Small intestine (tissue), 7 donors: Measurements from ENCODE around the gene KIF16B. TPM values are rescaled to one million over a fixed set of nuclear protein-coding genes. Genes with fewer than 3 reads are reported as not detected.

Experiments used
- DNase-seq, 2 donors: peaks; one replicate each; pipeline versions ENCODE4 v3.0.0 to v3.0.0-alpha.2; 2013
- FAIRE-seq: peaks from 2 replicates; lab custom pipeline; 2012; peaks lifted over from hg19 to GRCh38; lab: Jason Lieb, UNC
- H3K27ac ChIP-seq, 3 donors: one replicate each; pipeline ENCODE4 v1.5.1; 2013; ENCODE audit warnings: low read length in 2 of 3, mild to moderate bottlenecking in 2 of 3, control low read depth in 1 of 3, inconsistent platforms in 1 of 3, low read depth in 1 of 3, moderate library complexity in 1 of 3
- H3K27me3 ChIP-seq, 3 donors: one replicate each; pipeline ENCODE4 v1.6.1; 2013; ENCODE audit warnings: low read length in 3 of 3, inconsistent platforms in 1 of 3; ENCODE audit not compliant: control insufficient read depth in 3 of 3, insufficient read depth in 3 of 3
- H3K36me3 ChIP-seq, 3 donors: one replicate each; pipeline ENCODE4 v1.6.1; 2013; ENCODE audit warnings: low read length in 3 of 3, inconsistent platforms in 1 of 3, low read depth in 1 of 3, mild to moderate bottlenecking in 1 of 3, moderate library complexity in 1 of 3; ENCODE audit not compliant: control insufficient read depth in 3 of 3, insufficient read depth in 2 of 3
- H3K4me1 ChIP-seq, 3 donors: one replicate each; pipeline ENCODE4 v1.6.1; 2013; ENCODE audit warnings: low read length in 2 of 3, inconsistent platforms in 1 of 3, low read depth in 1 of 3, mild to moderate bottlenecking in 1 of 3, moderate library complexity in 1 of 3; ENCODE audit not compliant: control insufficient read depth in 3 of 3, insufficient read depth in 2 of 3
- H3K4me3 ChIP-seq, 3 donors: one replicate each; pipeline ENCODE4 v1.5.1; 2013; ENCODE audit warnings: low read length in 3 of 3, control low read depth in 1 of 3, inconsistent platforms in 1 of 3, low read depth in 1 of 3, mild to moderate bottlenecking in 1 of 3, moderate library complexity in 1 of 3
- H3K9me3 ChIP-seq, 2 donors: one replicate each; pipeline ENCODE4 v1.6.1; 2013; ENCODE audit warnings: low read depth in 1 of 2, low read length in 1 of 2; ENCODE audit not compliant: control insufficient read depth in 2 of 2, insufficient read depth in 1 of 2
- WGBS, 3 donors: extraction: QIAGEN DNeasy Blood & Tissue Kit; methylation state at CpG; one replicate each; pipeline ENCODE4 v1.1.7; 2013; 5-methylcytosine and 5-hydroxymethylcytosine counted together
- polyA plus RNA-seq, 4 donors: library from polyadenylated mRNA; stranded (reverse) in 3 of 4; unstranded in 1 of 4; fragments of 200-250 nt in 3 of 4; fragments of 120-200 nt in 1 of 4; gene quantifications; one replicate each; pipeline versions ENCODE4 v1.2.1 to v1.2.3, GENCODE V29; 2013
- donor health status: healthy with polysubstance abuse.
- donor health status: control.
- donor health status: control.
- donor health status: Bipolar disorder and iron deficiency.
- donor health status: healthy.

The KIF16B gene
- polyA plus RNA-seq, 4 donors: 12.4 to 46.7 (median 28.0) TPM

- no peak for DNase-seq
- H3K9me3 ChIP-seq: peaks cover 1 to 14% of the 10 kb centered on the region in 2 donors
- no peaks in the 10 kb centered on the region for H3K27me3 ChIP-seq
- FAIRE-seq: no peak
- peaks cover 0 to 11% (median 2%) of the 10 kb centered on the region in 3 donors for H3K36me3 ChIP-seq
- H3K4me3 ChIP-seq: no peak overlapping the region
- peaks cover 0 to 9% (median 4%) of the 10 kb centered on the region in 3 donors for H3K4me1 ChIP-seq
- 95 to 99% (median 96%) methylated on average over 3 of the region's 3 CpGs for WGBS, 3 donors
- H3K27ac ChIP-seq: no peak overlapping the region
Observed at GRCh38 chr20:16411361-16411760, 161.9 kb downstream of the KIF16B start.

DNA sequence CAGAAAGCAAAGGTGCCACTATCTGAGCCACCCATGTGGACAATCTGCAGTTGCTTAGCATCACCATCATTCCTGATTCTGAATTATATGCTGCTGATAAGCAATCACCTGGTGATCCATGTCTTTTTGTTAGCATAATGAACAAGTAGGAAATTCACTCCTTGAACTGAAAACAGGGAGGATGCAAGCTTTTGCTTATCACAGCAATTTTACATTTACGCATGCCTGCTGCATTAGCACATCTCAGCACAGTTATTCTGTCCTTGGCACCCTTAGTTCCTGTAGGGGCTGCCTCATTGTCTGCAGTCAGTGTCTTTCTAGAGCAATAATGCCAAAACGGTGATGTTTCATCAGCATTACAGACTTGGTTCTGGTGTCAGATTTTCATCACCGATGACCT is 162.6 kb downstream of the KIF16B start:
- H3K9me3 ChIP-seq: peaks cover 1 to 14% of the 10 kb centered on the region in 2 donors
- H3K27me3 ChIP-seq: no peaks in the 10 kb centered on the region
- DNase-seq (no peak), FAIRE-seq (no peak)
- 93 to 97% (median 96%) methylated on average over 3 of the region's 3 CpGs for WGBS, 3 donors
- H3K27ac ChIP-seq: no peak overlapping the region
- H3K36me3 ChIP-seq: peaks cover 0 to 15% (median 2%) of the 10 kb centered on the region in 3 donors
- no peak overlapping the region for H3K4me3 ChIP-seq
- peaks cover 0 to 8% (median 4%) of the 10 kb centered on the region in 3 donors for H3K4me1 ChIP-seq

- DNase-seq (peak; percentile 56 to 58), FAIRE-seq (no peak)
- 14 to 61% (median 50%) methylated on average over 1 of the region's 1 CpG for WGBS, 3 donors
- Histone ChIP-seq H3K9me3 (peaks cover 1 to 14% of the 10 kb centered on the region in 2 donors), H3K27me3 (no peaks in the 10 kb centered on the region), H3K36me3 (peaks cover 3 to 26% (median 9%) of the 10 kb centered on the region in 3 donors), H3K27ac (no peak overlapping the region), H3K4me3 (no peak overlapping the region), H3K4me1 (peaks cover 0 to 4% (median 0%) of the 10 kb centered on the region in 3 donors)
Observed at GRCh38 chr20:16408981-16409380, 164.3 kb downstream of the KIF16B start.

- no peak overlapping the region for H3K4me3 ChIP-seq
- peaks cover 3 to 30% (median 11%) of the 10 kb centered on the region in 3 donors for H3K36me3 ChIP-seq
- peaks cover 0 to 4% (median 0%) of the 10 kb centered on the region in 3 donors for H3K4me1 ChIP-seq
- DNase-seq (no peak), FAIRE-seq (no peak)
- no peaks in the 10 kb centered on the region for H3K27me3 ChIP-seq
- no peak overlapping the region for H3K27ac ChIP-seq
- 93 to 95% (median 94%) methylated on average over 5 of the region's 5 CpGs for WGBS, 3 donors
- peaks cover 1 to 14% of the 10 kb centered on the region in 2 donors for H3K9me3 ChIP-seq
Observed at GRCh38 chr20:16407251-16408067, 165.8 kb downstream of the KIF16B start.

DNA sequence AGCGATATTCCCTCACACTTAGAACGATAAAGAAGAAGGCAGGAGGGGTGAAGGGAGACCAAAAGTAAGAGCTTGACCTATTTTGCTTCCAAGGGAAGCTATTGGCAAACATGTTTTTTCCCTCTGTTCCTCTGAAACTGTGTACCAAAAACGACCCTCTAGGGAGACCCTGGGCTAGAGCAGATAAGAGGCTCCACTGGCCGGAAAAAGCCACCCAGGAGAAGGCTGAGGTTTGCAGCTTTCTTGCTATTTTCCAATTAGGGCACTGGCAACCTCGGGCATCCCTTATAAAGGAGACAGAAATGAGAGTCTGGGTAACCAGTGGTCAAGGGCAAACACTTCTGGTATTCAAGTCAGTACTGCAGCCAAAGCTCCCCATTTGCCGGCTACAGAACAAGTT is 168.0 kb downstream of the KIF16B start:
- Histone ChIP-seq H3K36me3 (peaks cover 3 to 26% (median 12%) of the 10 kb centered on the region in 3 donors), H3K9me3 (no peaks in the 10 kb centered on the region), H3K27me3 (no peaks in the 10 kb centered on the region), H3K4me3 (no peak overlapping the region), H3K27ac (no peak overlapping the region), H3K4me1 (peaks cover 0 to 4% (median 0%) of the 10 kb centered on the region in 3 donors)
- 82 to 84% (median 83%) methylated on average over 6 of the region's 6 CpGs for WGBS, 3 donors
- FAIRE-seq (no peak), DNase-seq (no peak)

DNA sequence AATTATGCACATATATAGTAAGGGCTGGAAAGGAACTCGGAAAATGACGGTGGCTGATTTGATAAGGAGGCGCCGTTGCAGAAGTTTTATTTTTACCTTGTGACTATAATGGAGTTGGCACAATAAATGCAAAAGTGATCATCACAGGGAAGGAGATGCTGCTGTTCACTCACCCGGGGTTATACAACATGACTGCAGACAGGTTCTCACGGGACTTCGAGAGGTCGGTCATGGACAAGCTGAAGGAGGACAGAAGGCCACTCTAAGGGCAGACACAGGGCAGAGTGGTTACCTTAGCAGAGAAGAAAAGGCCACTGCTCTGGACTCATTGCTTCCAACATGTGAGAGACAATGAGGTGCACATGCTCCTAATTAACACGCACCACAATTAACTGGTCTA is 168.6 kb downstream of the KIF16B start:
- Histone ChIP-seq H3K9me3 (no peaks in the 10 kb centered on the region), H3K4me1 (peaks cover 0 to 4% (median 0%) of the 10 kb centered on the region in 3 donors), H3K4me3 (no peak overlapping the region), H3K27ac (no peak overlapping the region), H3K36me3 (peaks cover 3 to 26% (median 14%) of the 10 kb centered on the region in 3 donors), H3K27me3 (no peaks in the 10 kb centered on the region)
- FAIRE-seq: no peak
- WGBS, 3 donors: 96 to 97% (median 96%) methylated on average over 9 of the region's 9 CpGs
- DNase-seq: no peak

- Histone ChIP-seq H3K27ac (no peak overlapping the region), H3K9me3 (no peaks in the 10 kb centered on the region), H3K4me3 (no peak overlapping the region), H3K27me3 (no peaks in the 10 kb centered on the region), H3K36me3 (peaks cover 3 to 26% (median 19%) of the 10 kb centered on the region in 3 donors), H3K4me1 (peaks cover 0 to 2% (median 0%) of the 10 kb centered on the region in 3 donors)
- WGBS, 3 donors: 90 to 95% (median 91%) methylated on average over 5 of the region's 5 CpGs
- no peak for FAIRE-seq
- DNase-seq: no peak
Observed at GRCh38 chr20:16404171-16404570, 169.1 kb downstream of the KIF16B start.

- Histone ChIP-seq H3K4me3 (no peak overlapping the region), H3K27me3 (no peaks in the 10 kb centered on the region), H3K36me3 (peaks cover 3 to 16% (median 15%) of the 10 kb centered on the region in 3 donors), H3K27ac (no peak overlapping the region), H3K4me1 (no peaks in the 10 kb centered on the region), H3K9me3 (no peaks in the 10 kb centered on the region)
- FAIRE-seq (no peak), DNase-seq (no peak)
Observed at GRCh38 chr20:16400234-16400633, 173.0 kb downstream of the KIF16B start.
